H54 (cell line): ENCODE data around the gene TMEM200B.

Experiments
- DNase-seq: peaks from one replicate; pipeline ENCODE4 v3.0.0; 2011; ENCODE audit warnings: low spot score, mixed read lengths; ENCODE audit not compliant: insufficient read length
- FAIRE-seq: peaks from 3 replicates; lab custom pipeline; 2011; peaks lifted over from hg19 to GRCh38; lab: Jason Lieb, UNC
- POLR2A ChIP-seq: IDR thresholded peaks from 2 replicates; pipeline ENCODE4 v1.6.1; 2011; ENCODE audit warnings: low read depth, mild to moderate bottlenecking, low read length

The TMEM200B gene

DNA sequence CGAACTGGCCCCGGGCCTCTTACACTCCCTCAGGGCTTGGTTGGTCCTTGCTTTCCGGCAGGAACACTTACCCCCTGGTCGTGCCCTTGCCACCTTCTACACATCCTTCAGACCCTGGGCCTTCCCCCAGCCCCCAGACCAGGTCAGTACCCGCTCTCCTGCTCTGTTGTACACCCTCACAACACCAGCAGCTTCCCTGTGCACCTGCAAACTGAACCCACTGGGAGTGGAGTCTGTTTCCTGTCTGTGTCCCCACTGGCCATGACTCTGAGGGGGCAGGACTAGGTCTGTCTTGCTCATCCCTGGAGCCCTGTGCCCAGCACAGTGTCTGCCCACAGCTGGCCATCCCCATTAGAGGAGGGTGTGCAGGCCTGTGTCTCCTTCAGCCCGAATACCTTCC is 2.1 kb upstream of the TMEM200B start:
- FAIRE-seq, result no peak
- no peak for DNase-seq
- no peak for TF ChIP-seq POLR2A

DNA sequence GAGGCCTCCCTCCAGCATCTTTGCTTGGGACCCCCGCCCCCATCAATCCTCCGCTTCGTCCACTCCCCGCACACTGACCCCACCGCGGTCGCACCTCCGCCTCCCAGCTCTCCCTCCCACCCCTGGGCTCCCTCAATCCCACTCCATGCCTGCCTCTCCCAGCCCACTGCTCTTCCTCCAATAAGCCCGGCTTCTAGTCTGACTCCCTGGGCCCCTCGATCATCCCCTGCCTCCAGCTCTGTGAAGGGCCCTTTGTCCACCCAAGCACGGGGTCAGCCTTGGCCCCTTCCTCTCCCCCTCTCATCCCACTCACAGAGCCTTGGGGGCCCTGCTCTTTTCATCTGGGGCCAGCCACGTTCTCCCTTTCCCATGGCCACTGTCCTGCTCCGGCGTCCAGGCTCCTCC is 1.5 kb upstream of the TMEM200B start:
- DNase-seq (no peak), FAIRE-seq (no peak)
- no peak for TF ChIP-seq POLR2A

DNA sequence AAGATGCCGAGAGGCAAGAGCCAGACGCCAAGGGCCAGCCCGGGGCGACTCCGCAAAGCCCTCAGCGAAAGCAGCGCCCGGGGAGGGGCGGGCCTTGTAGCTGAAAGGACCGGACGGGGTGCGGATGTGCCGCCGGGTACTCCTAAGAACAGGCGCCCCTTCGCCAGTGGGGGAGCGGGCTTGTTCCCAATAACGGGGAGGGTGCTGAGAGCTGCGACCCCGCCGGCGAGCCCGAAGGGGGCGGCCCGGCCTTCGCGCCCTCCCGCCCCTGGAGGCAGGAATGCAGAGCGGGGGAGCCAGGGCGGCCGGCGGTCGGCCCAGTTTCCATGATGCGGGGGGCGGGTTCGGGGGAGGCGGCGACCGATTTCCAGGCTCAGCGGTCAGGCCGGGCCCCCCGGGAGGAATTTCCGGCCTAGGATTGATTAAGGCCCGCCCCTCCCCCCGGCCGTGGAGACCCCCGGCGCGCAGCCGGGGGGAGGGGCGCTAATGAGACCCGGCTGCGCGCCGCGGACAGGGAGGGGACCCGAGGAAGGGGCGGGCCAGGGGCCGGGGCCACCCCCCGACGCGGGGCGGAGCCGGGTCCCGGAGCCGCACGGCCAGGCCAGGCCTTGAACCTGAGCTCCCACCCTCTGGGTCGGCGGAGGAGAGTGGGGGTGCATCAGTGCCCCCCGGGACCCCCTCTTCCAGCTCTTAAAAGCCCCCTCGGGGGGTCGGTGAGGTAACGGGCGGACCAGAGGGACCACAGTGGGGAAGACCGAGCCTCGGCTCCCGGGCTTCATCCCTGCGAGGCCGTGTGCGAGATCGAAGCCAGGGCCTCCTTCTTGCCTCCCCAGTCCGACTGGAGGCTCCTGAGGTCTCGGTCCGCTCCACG is 898 bp upstream of the TMEM200B start:
- TF ChIP-seq POLR2A, result peak; percentile 20; the same call in 1 of the 2 replicates
- no peak for FAIRE-seq
- DNase-seq, result peak; percentile 74

DNA sequence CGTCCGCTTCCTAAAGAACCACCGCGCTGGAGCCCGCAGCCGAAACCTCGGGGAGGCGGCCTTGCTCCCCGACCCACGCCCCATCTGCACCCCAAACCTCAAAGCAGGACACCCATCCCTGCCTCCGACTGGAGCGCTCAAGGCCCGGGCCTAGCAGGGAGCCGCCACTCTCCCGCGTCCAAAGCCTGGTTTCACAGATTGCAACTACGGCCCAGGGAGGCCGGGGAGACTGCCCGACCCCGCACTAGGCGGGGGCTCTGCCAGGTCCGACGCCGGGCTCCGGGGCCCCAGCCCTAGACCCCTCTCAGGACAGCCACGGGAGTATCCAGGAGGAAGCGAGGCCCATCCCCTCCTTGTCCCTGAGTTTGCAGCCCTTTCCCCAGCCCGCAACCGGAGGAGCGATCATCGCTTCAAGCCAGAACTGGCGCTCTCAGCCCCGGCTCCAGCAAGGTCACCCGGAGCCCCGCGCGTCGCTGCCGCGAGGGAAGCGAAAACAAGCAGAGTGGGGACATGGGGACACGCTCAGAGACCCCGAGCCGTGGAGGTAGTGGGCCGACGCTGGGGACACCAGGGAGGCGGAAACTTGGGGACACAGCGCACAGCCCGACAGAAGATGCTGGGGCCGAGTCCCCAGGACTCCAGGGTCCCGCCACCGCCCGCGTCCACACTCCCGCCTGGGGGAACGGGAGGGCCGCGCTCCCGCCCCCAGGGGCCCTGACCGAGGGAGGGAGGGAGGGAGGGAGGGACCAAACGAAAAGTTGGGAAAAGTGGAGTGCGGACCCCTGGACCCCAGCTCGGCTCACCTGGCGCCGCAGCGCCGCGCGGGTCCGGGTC is 433 bp downstream of the TMEM200B start:
- no peak for TF ChIP-seq POLR2A
- DNase-seq (no peak), FAIRE-seq (no peak)

DNA sequence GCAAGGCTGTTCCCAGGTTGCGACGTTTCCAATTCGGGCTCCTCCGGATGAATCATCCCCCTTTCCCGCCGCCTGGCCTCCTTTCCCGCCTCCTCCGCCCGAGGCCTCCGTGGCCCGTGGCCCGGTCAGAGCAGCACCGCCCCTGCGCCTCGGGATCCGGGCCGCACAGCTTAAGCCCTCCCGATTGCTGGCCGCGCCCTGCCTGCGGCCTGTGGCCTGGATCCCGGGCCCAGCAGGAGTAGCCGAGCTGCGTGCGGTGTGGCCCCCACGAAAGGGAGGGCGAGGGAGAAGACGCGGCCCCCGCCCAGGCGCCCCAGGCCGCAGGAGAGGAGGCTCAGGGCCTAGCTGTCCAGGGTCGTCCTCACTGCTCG is 1.0 kb downstream of the TMEM200B start:
- FAIRE-seq (no peak), DNase-seq (peak; percentile 67)
- no peak for TF ChIP-seq POLR2A

DNA sequence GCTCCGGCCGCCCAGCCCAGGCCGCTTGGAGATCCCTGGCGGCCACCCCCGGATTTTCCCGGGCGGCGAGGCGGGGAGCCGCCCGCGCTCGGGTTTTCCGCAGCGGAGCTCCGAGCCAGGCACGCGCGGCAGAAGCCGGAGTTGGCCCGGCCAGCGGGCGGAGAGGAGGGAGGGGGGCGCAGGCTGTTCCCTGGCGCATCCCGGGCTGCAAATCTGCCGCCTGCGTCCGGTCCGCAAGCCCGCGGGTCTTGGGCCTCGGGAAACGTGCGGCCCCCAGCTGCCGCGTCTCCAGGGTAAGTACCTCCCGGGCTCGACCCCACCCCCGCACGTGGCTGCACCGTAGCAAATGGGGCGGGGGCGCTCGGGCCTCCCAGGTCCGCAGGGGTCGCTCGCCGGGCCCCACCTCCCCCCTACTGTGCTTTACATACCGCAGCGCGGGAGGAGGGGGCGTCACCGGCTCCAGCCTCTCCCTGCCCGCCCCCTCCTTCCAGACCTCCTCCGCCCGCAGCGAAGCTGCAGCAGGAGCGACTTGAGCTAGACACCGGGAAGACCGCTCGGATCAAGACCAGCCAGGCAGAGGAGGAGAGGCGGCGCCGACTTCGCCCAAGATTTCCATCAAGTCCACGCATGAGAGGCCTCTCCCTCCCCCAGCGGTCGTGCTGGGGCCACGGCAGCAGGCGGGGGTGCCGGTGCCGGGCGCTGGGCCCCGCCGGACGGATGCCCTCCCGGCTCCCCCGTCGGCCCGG is 1.6 kb downstream of the TMEM200B start:
- no peak for TF ChIP-seq POLR2A
- DNase-seq (no peak), FAIRE-seq (no peak)

DNA sequence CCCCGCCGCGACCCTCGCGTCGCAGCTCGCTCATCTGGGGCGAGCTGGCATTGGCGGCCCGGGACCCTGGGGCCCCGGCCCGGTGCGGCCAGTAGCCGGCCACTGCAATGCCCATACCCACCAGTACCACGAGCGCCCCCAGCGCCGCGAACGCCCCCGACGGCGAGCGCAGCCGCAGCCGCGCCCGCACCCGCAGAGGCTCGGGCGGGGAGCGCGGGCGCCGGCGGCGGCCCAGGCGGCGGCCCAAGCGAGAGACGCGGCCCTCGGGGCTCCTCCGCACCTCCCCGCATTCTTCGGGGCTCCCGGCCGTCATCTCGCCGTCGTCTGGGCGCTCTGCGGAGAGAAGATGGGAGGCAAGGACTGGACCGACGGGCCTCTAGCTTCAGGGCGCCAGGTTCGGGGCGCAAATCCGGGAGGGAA is 2.2 kb downstream of the TMEM200B start:
- DNase-seq (no peak), FAIRE-seq (no peak)
- TF ChIP-seq POLR2A, result no peak

DNA sequence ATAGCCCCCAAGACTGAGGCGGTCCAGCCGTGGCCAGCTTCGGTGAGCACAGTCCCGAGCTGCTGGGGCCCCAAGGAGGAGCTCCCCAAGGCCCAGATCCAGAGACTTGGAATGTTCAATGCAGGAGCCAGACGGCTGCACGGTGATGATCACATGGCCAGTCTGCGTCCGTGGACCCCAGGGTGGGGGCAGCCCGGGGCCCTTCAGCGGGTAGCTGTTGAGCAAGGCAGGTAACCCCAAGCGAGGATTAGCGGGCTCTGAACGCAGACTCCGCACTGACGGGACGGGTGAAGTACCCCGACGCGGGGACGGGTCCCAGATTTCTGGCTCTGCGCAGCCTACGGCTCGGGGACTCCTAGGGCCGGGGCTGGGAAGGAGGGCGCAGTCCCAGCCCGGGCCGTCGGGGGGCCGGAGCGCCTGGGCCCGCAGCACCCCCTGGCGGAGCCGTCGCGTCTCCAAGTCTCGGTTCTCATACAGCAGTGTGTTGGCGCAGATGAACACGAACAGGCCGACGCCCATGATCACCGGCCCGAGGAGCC is 2.7 kb downstream of the TMEM200B start:
- DNase-seq (no peak), FAIRE-seq (no peak)
- TF ChIP-seq POLR2A, result no peak

DNA sequence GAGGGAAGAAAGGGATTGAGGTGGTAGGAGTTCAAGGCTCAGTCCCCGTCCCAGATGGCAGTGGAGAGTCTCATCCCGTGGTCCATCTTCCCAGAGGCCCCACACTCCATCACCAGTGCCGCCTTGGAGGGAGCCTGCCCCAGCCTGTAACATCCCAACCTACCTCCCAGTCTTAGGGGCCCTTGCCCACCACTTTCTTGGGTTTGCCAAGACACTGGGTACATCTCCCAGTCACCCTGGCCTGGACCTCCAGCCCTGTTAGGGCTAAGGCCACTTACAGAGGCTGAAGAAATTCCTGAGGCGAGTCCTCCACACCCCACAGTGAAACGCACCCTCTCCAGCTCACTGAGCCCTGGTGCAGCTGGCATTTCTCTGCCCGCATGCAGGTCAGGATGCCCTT is 3.3 kb downstream of the TMEM200B start:
- no peak for TF ChIP-seq POLR2A
- FAIRE-seq, result no peak
- DNase-seq, result no peak

DNA sequence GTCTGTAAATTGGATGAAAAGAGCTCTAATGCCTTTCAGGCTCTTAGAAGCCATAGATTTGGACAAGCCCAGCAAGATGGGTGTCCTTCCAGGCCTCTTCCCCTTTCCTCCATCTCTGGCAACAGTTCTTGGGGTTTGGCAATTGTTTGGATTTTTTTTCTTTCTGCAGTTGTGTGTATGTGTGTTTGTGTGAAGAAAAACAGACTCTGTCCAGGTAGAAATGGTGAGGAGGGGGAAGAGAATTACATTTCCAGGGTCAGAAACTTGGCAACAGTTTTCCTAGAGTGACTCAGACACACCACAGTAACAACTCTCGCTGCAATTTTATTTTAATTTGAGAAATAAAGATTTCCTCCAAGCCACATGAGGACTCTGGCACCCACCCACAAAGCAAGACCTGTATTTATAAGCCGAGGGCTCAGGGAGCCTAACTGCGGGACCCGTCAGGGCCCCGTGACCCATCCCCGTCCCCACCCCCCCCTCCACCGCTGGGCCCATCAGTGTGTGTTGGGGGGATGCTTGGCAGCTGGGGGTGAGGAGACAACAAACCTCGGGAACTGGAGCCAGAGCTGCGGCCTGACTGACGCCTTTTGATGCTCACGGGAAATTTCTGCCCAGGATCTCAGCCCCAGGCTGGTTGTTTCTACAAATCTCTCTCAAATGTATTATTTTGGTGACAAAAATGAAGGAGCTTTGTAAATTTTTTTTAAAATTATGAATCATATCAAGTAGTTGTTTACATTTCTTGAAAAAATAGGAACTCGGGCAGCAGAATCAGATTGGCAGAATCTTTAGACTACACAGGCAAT is 4.4 kb downstream of the TMEM200B start:
- no peak for FAIRE-seq
- no peak for DNase-seq
- TF ChIP-seq POLR2A, result no peak

DNA sequence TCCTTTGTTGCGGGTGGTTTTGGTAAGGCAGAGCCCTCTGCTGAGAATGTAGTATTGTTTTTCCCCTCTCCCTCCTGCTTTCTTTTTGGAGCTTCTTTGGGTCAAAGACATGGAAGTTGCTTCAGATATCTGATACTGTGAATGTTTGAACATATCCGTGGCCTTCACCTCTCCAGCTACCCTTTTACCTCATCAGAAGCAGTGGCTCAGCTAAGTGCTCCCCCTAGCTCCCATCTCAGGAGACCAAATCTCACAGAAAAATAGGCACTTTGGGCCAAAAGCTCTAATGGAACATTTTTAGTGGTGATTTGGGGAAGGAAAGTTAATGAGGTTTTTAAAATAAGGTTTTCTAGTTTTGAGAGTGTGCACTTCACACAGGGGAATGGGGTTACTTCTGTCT is 6.3 kb downstream of the TMEM200B start:
- DNase-seq (no peak), FAIRE-seq (no peak)

DNA sequence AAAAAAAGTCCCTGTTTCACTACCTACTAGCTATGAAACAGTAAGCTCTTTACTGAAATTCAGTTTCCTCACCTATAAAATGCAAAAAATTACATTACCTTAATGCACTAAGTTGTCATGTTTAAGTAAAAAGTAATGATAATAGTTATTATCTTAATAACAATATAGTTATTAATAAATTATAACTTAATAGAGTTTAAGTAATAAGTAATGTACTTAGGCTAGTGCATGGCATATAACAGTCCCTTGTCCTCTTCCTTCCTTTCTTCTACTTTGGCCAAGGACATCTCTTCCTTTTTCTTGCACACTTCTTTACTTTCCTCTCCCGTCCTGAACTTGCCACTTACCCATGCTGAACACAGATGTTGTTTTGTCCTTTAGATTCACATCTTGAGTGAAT is 9.0 kb downstream of the TMEM200B start:
- DNase-seq (no peak), FAIRE-seq (no peak)
- TF ChIP-seq POLR2A, result no peak

More for the DNA sequence above, 6.3 kb downstream of the TMEM200B start:
- TF ChIP-seq POLR2A, result no peak
